ENCODE results near the gene CD300A.

Gene CD300A

DNA sequence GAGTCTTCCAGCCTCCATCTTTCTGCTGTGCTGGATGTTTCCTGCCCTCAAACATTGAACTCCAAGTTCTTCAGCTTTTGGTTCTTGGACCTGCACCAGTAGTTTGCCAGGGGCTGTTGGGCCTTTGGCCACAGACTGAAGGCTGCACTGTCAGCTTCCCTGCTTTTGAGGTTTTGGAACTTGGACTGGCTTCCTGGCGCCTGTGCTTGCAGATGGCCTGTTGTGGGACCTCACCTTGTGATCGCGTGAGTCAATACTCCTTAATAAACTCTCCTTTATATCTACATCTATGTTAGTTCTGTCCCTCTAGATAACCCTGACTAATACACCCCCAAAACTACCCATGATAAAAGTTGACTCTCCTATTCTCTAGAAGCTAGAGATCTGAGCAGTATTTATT lies 7.6 kb upstream of the CD300A start:
- no peaks in the 10 kb centered on the region for H3K9me3 ChIP-seq
- H3K36me3 ChIP-seq = no peaks in the 10 kb centered on the region
- no peak for TF ChIP-seq CTCF (IDR thresholded peaks at IDR 0.05)
- no peak overlapping the region for H3K27ac ChIP-seq
- peaks cover 50 to 55% of the 10 kb centered on the region in 2 experiments for H3K4me1 ChIP-seq (ENCODE audit: control insufficient read depth in 1 of 2, insufficient read depth in 1 of 2, low read depth in 1 of 2, low read length in 1 of 2)
- no peak overlapping the region for H3K4me3 ChIP-seq (ENCODE audit: low read depth in 1 of 2, low read length in 1 of 2)
- peaks cover 1% of the 10 kb centered on the region for H3K27me3 ChIP-seq

GRCh38 chr17:74459622-74460021 lies 6.8 kb upstream of the CD300A start:
- H3K27me3 ChIP-seq = no peaks in the 10 kb centered on the region
- H3K27ac ChIP-seq = no peak overlapping the region
- no peak overlapping the region for H3K4me3 ChIP-seq (ENCODE audit: low read depth in 1 of 2, low read length in 1 of 2)
- peaks cover 52 to 55% of the 10 kb centered on the region in 2 experiments for H3K4me1 ChIP-seq (ENCODE audit: control insufficient read depth in 1 of 2, insufficient read depth in 1 of 2, low read depth in 1 of 2, low read length in 1 of 2)
- H3K36me3 ChIP-seq = no peaks in the 10 kb centered on the region
- no peaks in the 10 kb centered on the region for H3K9me3 ChIP-seq
- TF ChIP-seq CTCF (IDR thresholded peaks at IDR 0.05) = no peak

DNA sequence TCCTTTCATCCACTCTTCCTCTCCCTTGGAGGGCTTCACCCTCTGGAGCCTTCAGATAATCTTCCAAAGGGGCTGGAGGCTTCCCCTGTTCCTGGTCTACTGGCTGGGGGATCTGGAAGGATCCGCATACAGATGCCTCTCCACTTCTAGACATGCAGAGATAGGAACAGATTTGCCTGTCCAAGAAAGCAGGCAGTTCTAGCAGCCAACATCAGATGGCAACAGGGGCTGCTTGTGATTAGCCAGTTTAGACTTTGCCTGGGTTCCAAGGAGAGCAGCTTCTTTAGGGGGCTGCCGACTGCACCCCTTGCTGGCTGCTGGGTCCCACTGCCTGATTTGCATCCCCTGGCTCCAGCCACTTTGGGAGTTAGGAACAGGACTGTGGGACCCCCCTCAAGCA lies 6.2 kb upstream of the CD300A start:
- Histone ChIP-seq H3K27me3 (no peaks in the 10 kb centered on the region), H3K4me1 (ENCODE audit: control insufficient read depth in 1 of 2, insufficient read depth in 1 of 2, low read depth in 1 of 2, low read length in 1 of 2) (peaks cover 56 to 60% of the 10 kb centered on the region in 2 experiments), H3K36me3 (no peaks in the 10 kb centered on the region), H3K27ac (peak overlapping the region; percentile 25), H3K4me3 (ENCODE audit: low read depth in 1 of 2, low read length in 1 of 2) (no peak overlapping the region), H3K9me3 (no peaks in the 10 kb centered on the region)
- no peak for TF ChIP-seq CTCF (IDR thresholded peaks at IDR 0.05)

DNA sequence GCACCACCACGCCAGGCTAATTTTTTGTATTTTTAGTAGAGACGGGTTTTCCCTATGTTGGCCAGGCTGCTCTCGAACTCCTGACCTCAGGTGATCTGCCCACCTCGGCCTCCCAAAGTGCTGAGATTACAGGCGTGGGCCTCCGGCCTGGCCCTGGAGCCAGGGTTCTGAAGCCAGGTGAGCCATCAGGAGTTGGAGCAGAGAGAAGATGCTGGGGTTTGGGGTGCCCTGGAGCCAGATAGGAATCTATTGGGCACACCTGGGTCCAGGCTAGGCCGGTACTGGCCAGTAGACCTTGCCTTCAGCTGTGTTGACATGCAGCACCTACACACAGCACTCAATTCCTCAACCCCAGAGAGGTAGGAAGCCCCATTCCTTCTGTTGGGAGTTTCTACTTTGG lies 5.4 kb upstream of the CD300A start:
- no peaks in the 10 kb centered on the region for H3K27me3 ChIP-seq

GRCh38 chr17:74461611-74462010 lies 4.8 kb upstream of the CD300A start:
- TF ChIP-seq CTCF (IDR thresholded peaks at IDR 0.05) = no peak
- H3K9me3 ChIP-seq = no peaks in the 10 kb centered on the region
- peak overlapping the region; percentile 98 for H3K27ac ChIP-seq
- no peaks in the 10 kb centered on the region for H3K36me3 ChIP-seq
- peaks cover 69 to 70% of the 10 kb centered on the region in 2 experiments for H3K4me1 ChIP-seq (ENCODE audit: control insufficient read depth in 1 of 2, insufficient read depth in 1 of 2, low read depth in 1 of 2, low read length in 1 of 2)
- H3K27me3 ChIP-seq = no peaks in the 10 kb centered on the region
- H3K4me3 ChIP-seq (ENCODE audit: low read depth in 1 of 2, low read length in 1 of 2) = peak overlapping the region in 1 of 2 experiments; percentile 12

More for the DNA sequence above, 5.4 kb upstream of the CD300A start:
- Histone ChIP-seq H3K4me1 (ENCODE audit: control insufficient read depth in 1 of 2, insufficient read depth in 1 of 2, low read depth in 1 of 2, low read length in 1 of 2) (peaks cover 63 to 67% of the 10 kb centered on the region in 2 experiments), H3K27ac (peak overlapping the region; percentile 98), H3K9me3 (no peaks in the 10 kb centered on the region), H3K36me3 (no peaks in the 10 kb centered on the region), H3K4me3 (ENCODE audit: low read depth in 1 of 2, low read length in 1 of 2) (no peak overlapping the region)
- no peak for TF ChIP-seq CTCF (IDR thresholded peaks at IDR 0.05)
